K562 (cell line): ENCODE data around the gene SCFD1. TPM values are rescaled to one million over a fixed set of nuclear protein-coding genes. Genes with fewer than 3 reads are reported as not detected.

Experiments used
- AFF4 ChIP-seq: sonication (generic); formaldehyde crosslinking; IDR thresholded peaks from 2 replicates; pipeline ENCODE4 v1.8.0; 2023; ENCODE audit warnings: mild to moderate bottlenecking, missing genetic modification reagents
- ETS2 ChIP-seq: IDR thresholded peaks from 2 replicates; pipeline ENCODE4 v1.6.1; 2016; ENCODE audit warnings: borderline replicate concordance, missing genetic modification characterization, mild to moderate bottlenecking, moderate library complexity, missing compliant biosample characterization; ENCODE audit not compliant: poor library complexity, severe bottlenecking
- REST ChIP-seq, 2 experiments: fragments of 450-650 bp; formaldehyde crosslinking in 1 of 2; IDR thresholded peaks; 2 replicates each; pipeline versions ENCODE4 v1.4.0 to v1.6.1; 2014 to 2020; ENCODE audit warnings: mild to moderate bottlenecking in 2 of 2, borderline replicate concordance in 1 of 2, low read depth in 1 of 2
- TBL1XR1 ChIP-seq, 2 experiments: IDR thresholded peaks; 2 replicates each; pipeline ENCODE4 v1.6.1; 2012; ENCODE audit warnings: improper control_type of control experiment in 2 of 2, low read length in 2 of 2, mild to moderate bottlenecking in 1 of 2
- ZFP36 ChIP-seq: fragments of 150-350 bp; IDR thresholded peaks from 2 replicates; pipeline ENCODE4 v1.6.1; 2018; ENCODE audit warnings: low read length, low read depth; ENCODE audit not compliant: partially characterized antibody
- ZNF644 ChIP-seq: fragments of 200-800 bp; sonication (Bioruptor generic); IDR thresholded peaks from 2 replicates; pipeline ENCODE4 v1.6.1; 2016; ENCODE audit warnings: low read depth, missing genetic modification characterization, missing compliant biosample characterization
- polyA plus RNA-seq, 8 experiments: library from polyadenylated mRNA; depleted of rRNA in 4 of 8; stranded (reverse) in 5 of 8; unstranded in 3 of 8; fragments of >200 nt; fragmentation: Nextera tagmentation in 2 of 8; fragmentation: Illumina TruSeq in 1 of 8; extraction: Ambion mirVana in 2 of 8; extraction: Trizol in 1 of 8; gene quantifications; 2 replicates each; pipeline versions ENCODE4 v1.2.1 to v1.2.3, GENCODE V29; 2011 to 2014; ENCODE audit warnings: inconsistent platforms in 1 of 8, missing spikeins in 1 of 8
- total RNA-seq, 7 experiments: library from RNA; depleted of rRNA in 6 of 7; stranded (reverse); fragments of >200 nt in 6 of 7; fragmentation: Illumina TruSeq in 2 of 7; extraction: Trizol in 2 of 7; gene quantifications; 2 replicates each; pipeline versions ENCODE4 v1.2.1 to v1.2.3, GENCODE V29; 2011 to 2021; ENCODE audit warnings: low replicate concordance in 1 of 7

Gene SCFD1
- total and polyA plus RNA-seq, 9 of the 15 experiments (the other 6 are each of a cell fraction or from before 2014, with no cell fraction given), result 48.9 to 112 (median 75.2) TPM

GRCh38 chr14:30658645-30659044 is 36.5 kb downstream of the SCFD1 start (continued):
- TF ChIP-seq REST (IDR thresholded peaks at IDR 0.05; ENCODE audit: borderline replicate concordance) (no peak), REST (CRISPR knock-in tag; IDR thresholded peaks at IDR 0.05; ENCODE audit: low read depth) (no peak), ETS2 (tag) (no peak), ZNF644 (no peak), TBL1XR1 (IDR thresholded peaks at IDR 0.05; ENCODE audit: low read length in 2 of 2) (no peak), AFF4 (CRISPR knock-in tag) (no peak), ZFP36 (no peak)
